ENCODE results near the gene KCNN4. TPM values are rescaled to one million over a fixed set of nuclear protein-coding genes. Genes with fewer than 3 reads are reported as not detected.

Gene KCNN4
- total RNA-seq, 2 experiments from 2014 or later = 31.3 to 40.0 TPM

GRCh38 chr19:43752287-43752875, 28.4 kb downstream of the KCNN4 start:
- CTCF ChIA-PET (ENCODE audit: unreplicated experiment) = no interaction called here
- Histone ChIP-seq H3K36me3 (ENCODE audit: insufficient read depth, low read length) (peaks cover 65% of the 10 kb centered on the region), H3K9me3 (ENCODE audit: low read length) (no peaks in the 10 kb centered on the region), H3K4me2 (ENCODE audit: low read length) (peak overlapping the region; percentile 99), H3K9me2 (ENCODE audit: insufficient read depth, low read length) (no peaks in the 10 kb centered on the region), H3K4me3 (ENCODE audit: low read depth, low read length, poor library complexity, severe bottlenecking) (peak overlapping the region; percentile 98), H2AFZ (ENCODE audit: low read length) (no peak overlapping the region), H4K20me1 (ENCODE audit: insufficient read depth, low read length) (no peaks in the 10 kb centered on the region), H3K4me1 (ENCODE audit: insufficient read depth, low read length, poor library complexity, severe bottlenecking) (peaks cover 44% of the 10 kb centered on the region), H3K27ac (ENCODE audit: low read depth, low read length, poor library complexity, severe bottlenecking) (no peak overlapping the region), H3K79me2 (ENCODE audit: insufficient read depth, low read depth, low read length) (peaks cover 41% of the 10 kb centered on the region; the same call in 1 of the 2 replicates)
- TF ChIP-seq EZH2phosphoT487 (IDR thresholded peaks at IDR 0.05; ENCODE audit: borderline replicate concordance, low read depth, low read length) = no peak
- no peak for TF ChIP-seq CTCF (conservative IDR thresholded peaks at IDR 0.05; ENCODE audit: low read length)
- no peak for DNase-seq (ENCODE audit: low spot score)
- POLR2A ChIA-PET = interaction anchor here (0.7 to 3.9 kb wide), 2 partner anchors 22 to 28 kb away, joined by 3 to 27 read pairs; partner anchors contain the start of gene KCNN4
- intact Hi-C loops (cut with micrococcal nuclease; ENCODE audit: unreplicated experiment) = no loop called here
- no TSS peak for BruUV-seq (replicated peaks)

GRCh38 chr19:43751466-43752220, 29.1 kb downstream of the KCNN4 start:
- Histone ChIP-seq H4K20me1 (ENCODE audit: insufficient read depth, low read length) (no peaks in the 10 kb centered on the region), H3K79me2 (ENCODE audit: insufficient read depth, low read depth, low read length) (peaks cover 40% of the 10 kb centered on the region; the same call in 1 of the 2 replicates), H3K9me3 (ENCODE audit: low read length) (no peaks in the 10 kb centered on the region), H3K4me1 (ENCODE audit: insufficient read depth, low read length, poor library complexity, severe bottlenecking) (peaks cover 37% of the 10 kb centered on the region), H3K4me3 (ENCODE audit: low read depth, low read length, poor library complexity, severe bottlenecking) (no peak overlapping the region), H3K9me2 (ENCODE audit: insufficient read depth, low read length) (no peaks in the 10 kb centered on the region), H3K4me2 (ENCODE audit: low read length) (peak overlapping the region; percentile 11; the same call in 1 of the 2 replicates), H3K27ac (ENCODE audit: low read depth, low read length, poor library complexity, severe bottlenecking) (no peak overlapping the region), H2AFZ (ENCODE audit: low read length) (no peak overlapping the region), H3K36me3 (ENCODE audit: insufficient read depth, low read length) (peaks cover 73% of the 10 kb centered on the region)
- ChIA-PET CTCF (ENCODE audit: unreplicated experiment) (no interaction called here), POLR2A (interaction anchor here (1.1 kb wide), 1 partner anchor 9 kb away, joined by 3 read pairs; no protein-coding TSS in a partner anchor)
- BruUV-seq (replicated peaks) = no TSS peak
- intact Hi-C loops (cut with micrococcal nuclease; ENCODE audit: unreplicated experiment) = no loop called here
- TF ChIP-seq CTCF (conservative IDR thresholded peaks at IDR 0.05; ENCODE audit: low read length) (no peak), EZH2phosphoT487 (IDR thresholded peaks at IDR 0.05; ENCODE audit: borderline replicate concordance, low read depth, low read length) (no peak)
- DNase-seq (ENCODE audit: low spot score) = no peak

GRCh38 chr19:43749898-43750297, 30.9 kb downstream of the KCNN4 start:
- POLR2A ChIA-PET = interaction anchor here (0.6 kb wide), 1 partner anchor 27 kb away, joined by 3 read pairs; no protein-coding TSS in a partner anchor

More at GRCh38 chr19:43749898-43750297, 30.9 kb downstream of the KCNN4 start:
- peaks cover 80% of the 10 kb centered on the region for H3K36me3 ChIP-seq (ENCODE audit: insufficient read depth, low read length)
- H3K27ac ChIP-seq (ENCODE audit: low read depth, low read length, poor library complexity, severe bottlenecking) = no peak overlapping the region
- no peak overlapping the region for H3K4me2 ChIP-seq (ENCODE audit: low read length)
- CTCF ChIA-PET (ENCODE audit: unreplicated experiment) = no interaction called here
- H2AFZ ChIP-seq (ENCODE audit: low read length) = no peak overlapping the region
- H4K20me1 ChIP-seq (ENCODE audit: insufficient read depth, low read length) = no peaks in the 10 kb centered on the region
- intact Hi-C loops (cut with micrococcal nuclease; ENCODE audit: unreplicated experiment) = no loop called here
- no peaks in the 10 kb centered on the region for H3K9me3 ChIP-seq (ENCODE audit: low read length)
- BruUV-seq (replicated peaks) = no TSS peak
- peaks cover 35% of the 10 kb centered on the region for H3K4me1 ChIP-seq (ENCODE audit: insufficient read depth, low read length, poor library complexity, severe bottlenecking)
- H3K9me2 ChIP-seq (ENCODE audit: insufficient read depth, low read length) = no peaks in the 10 kb centered on the region
- no peak for DNase-seq (ENCODE audit: low spot score)
- TF ChIP-seq EZH2phosphoT487 (IDR thresholded peaks at IDR 0.05; ENCODE audit: borderline replicate concordance, low read depth, low read length) (no peak), CTCF (conservative IDR thresholded peaks at IDR 0.05; ENCODE audit: low read length) (no peak)
- H3K4me3 ChIP-seq (ENCODE audit: low read depth, low read length, poor library complexity, severe bottlenecking) = no peak overlapping the region
- H3K79me2 ChIP-seq (ENCODE audit: insufficient read depth, low read depth, low read length) = peaks cover 26% of the 10 kb centered on the region; the same call in 1 of the 2 replicates
